Astrocyte (in vitro differentiated cells and primary cell): ENCODE data around the gene CYP46A1.

Source experiments
- EZH2 ChIP-seq: IDR thresholded peaks from 2 replicates; pipeline ENCODE4 v1.6.1; 2012; ENCODE audit warnings: mild to moderate bottlenecking, low read length, inconsistent platforms; ENCODE audit not compliant: insufficient read depth
- TF ChIP-seq, protein P1 (sequence below): IDR thresholded peaks from 2 replicates; pipeline ENCODE4 v1.5.1; 2011; ENCODE audit warnings: low read depth, mild to moderate bottlenecking, inconsistent platforms, low read length, moderate library complexity; ENCODE audit not compliant: insufficient read depth

DNA sequence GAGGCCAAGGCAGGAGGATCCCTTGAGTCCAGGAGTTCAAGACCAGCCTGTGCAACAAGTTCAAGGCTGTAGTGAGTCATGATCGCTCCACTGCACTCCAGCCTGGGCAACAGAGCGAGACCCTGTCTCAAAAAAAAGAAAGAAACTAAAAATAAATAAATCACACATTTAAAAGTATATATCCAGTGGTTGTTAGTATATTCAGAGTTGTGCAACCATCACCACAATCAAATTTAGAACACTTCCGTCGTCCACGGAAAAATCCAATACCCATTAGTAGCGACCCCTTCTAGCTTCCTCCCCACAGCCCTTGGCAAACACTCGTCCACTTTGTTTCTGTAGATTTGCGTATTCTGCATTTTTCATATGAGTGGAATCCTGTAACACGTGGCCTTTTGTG lies 64.4 kb downstream of the CYP46A1 start:
- no peak for TF ChIP-seq EZH2
- TF ChIP-seq, protein P1, sequence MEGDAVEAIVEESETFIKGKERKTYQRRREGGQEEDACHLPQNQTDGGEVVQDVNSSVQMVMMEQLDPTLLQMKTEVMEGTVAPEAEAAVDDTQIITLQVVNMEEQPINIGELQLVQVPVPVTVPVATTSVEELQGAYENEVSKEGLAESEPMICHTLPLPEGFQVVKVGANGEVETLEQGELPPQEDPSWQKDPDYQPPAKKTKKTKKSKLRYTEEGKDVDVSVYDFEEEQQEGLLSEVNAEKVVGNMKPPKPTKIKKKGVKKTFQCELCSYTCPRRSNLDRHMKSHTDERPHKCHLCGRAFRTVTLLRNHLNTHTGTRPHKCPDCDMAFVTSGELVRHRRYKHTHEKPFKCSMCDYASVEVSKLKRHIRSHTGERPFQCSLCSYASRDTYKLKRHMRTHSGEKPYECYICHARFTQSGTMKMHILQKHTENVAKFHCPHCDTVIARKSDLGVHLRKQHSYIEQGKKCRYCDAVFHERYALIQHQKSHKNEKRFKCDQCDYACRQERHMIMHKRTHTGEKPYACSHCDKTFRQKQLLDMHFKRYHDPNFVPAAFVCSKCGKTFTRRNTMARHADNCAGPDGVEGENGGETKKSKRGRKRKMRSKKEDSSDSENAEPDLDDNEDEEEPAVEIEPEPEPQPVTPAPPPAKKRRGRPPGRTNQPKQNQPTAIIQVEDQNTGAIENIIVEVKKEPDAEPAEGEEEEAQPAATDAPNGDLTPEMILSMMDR: no peak
